ENCODE results near the gene SPINT2. TPM values are rescaled to one million over a fixed set of nuclear protein-coding genes. Genes with fewer than 3 reads are reported as not detected.
"Not testable (repeated sequence)": the region's sequence is repeated elsewhere in the genome, so short reads cannot be mapped to it uniquely, and the experiment has no call there.

SPINT2 gene
- total and polyA plus RNA-seq, 4 donors: 146 to 292 (median 196) TPM

DNA sequence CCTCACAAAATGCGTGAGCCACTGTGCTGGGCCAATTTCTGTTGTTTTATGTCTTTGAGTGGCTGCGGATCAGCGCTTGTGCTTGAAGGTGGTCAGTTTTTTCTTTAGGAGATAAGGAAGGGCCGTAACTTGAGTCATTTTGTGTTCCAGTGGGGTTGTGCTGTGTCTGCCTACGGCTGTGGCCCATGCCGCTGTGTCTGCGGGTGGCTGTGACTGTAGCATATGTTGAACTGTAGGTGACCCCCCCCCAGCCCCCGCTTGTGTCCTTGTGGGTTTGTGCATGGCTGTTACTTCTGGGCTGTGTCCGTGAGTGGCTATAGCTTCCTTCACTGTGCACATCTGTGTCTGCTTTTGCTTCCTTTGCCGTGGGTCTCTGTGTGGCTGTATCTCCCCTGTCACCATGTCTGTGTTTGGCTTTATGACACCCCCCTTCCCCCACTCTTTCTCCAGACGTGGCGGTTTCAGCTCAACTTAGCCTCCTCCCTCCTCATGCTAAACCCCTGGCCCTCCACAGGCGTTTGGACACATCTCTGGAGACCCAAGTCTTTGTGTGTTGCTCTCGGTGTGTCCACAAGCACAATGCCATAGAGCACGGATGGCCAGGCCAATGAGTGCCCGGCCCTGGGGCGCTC lies 8.9 kb upstream of the SPINT2 start:
- no peaks in the 10 kb centered on the region for H3K27me3 ChIP-seq (ENCODE audit: control insufficient read depth in 1 of 2, insufficient read depth in 2 of 2, low read length in 1 of 2)
- H3K4me1 ChIP-seq (ENCODE audit: control insufficient read depth in 1 of 2, insufficient read depth in 2 of 2, low read length in 2 of 2): no peaks in the 10 kb centered on the region
- WGBS, 2 donors: 3 to 5% methylated on average over 17 of the region's 17 CpGs
- H3K36me3 ChIP-seq (ENCODE audit: control insufficient read depth in 1 of 2, insufficient read depth in 2 of 2, low read length in 1 of 2): no peaks in the 10 kb centered on the region
- no peaks in the 10 kb centered on the region for H3K9me3 ChIP-seq (ENCODE audit: control insufficient read depth, low read length)
- intact Hi-C loops (cut with DNase I): loop anchor here (10.0 kb wide), 1 partner anchor 1149 kb away; the partner anchor contains the start of gene ZFP36 (in 2 of the 2)
- ATAC-seq (ENCODE audit: low FRiP score) (no peak), DNase-seq (no peak)
- peak overlapping the region; percentile 70 to 92 for H3K27ac ChIP-seq (ENCODE audit: low read depth in 1 of 2, low read length in 2 of 2)
- peak overlapping the region; percentile 78 to 80 for H3K4me3 ChIP-seq (ENCODE audit: low read length in 2 of 2)

DNA sequence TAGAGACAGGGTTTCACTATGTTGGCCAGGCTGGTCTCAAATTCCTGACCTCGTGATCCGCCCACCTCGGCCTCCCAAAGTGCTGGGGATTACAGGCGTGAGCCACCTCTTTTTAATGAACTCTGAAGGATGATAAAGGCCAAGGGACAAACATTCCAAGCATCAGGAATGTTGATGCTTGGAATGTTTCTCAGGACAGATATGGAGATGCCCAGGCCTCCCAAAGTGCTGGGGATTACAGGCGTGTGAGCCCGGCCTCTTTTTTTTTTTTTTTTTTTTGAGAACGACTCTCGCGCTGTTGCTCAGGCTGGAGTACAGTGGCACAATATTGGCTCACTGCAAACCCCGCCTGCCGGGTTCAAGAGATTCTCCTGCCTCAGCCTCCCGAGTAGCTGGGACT lies 2.4 kb upstream of the SPINT2 start:
- intact Hi-C loops (cut with DNase I); H3K9me3 ChIP-seq (ENCODE audit: control insufficient read depth, low read length); H3K4me1 ChIP-seq (ENCODE audit: control insufficient read depth in 1 of 2, insufficient read depth in 2 of 2, low read length in 2 of 2); H3K4me3 ChIP-seq (ENCODE audit: low read length in 2 of 2); H3K36me3 ChIP-seq (ENCODE audit: control insufficient read depth in 1 of 2, insufficient read depth in 2 of 2, low read length in 1 of 2); H3K27me3 ChIP-seq (ENCODE audit: control insufficient read depth in 1 of 2, insufficient read depth in 2 of 2, low read length in 1 of 2); H3K27ac ChIP-seq (ENCODE audit: low read depth in 1 of 2, low read length in 2 of 2); ATAC-seq (ENCODE audit: low FRiP score); DNase-seq: not testable (repeated sequence)
- 92 to 95% methylated on average over 12 of the region's 12 CpGs for WGBS, 2 donors

DNA sequence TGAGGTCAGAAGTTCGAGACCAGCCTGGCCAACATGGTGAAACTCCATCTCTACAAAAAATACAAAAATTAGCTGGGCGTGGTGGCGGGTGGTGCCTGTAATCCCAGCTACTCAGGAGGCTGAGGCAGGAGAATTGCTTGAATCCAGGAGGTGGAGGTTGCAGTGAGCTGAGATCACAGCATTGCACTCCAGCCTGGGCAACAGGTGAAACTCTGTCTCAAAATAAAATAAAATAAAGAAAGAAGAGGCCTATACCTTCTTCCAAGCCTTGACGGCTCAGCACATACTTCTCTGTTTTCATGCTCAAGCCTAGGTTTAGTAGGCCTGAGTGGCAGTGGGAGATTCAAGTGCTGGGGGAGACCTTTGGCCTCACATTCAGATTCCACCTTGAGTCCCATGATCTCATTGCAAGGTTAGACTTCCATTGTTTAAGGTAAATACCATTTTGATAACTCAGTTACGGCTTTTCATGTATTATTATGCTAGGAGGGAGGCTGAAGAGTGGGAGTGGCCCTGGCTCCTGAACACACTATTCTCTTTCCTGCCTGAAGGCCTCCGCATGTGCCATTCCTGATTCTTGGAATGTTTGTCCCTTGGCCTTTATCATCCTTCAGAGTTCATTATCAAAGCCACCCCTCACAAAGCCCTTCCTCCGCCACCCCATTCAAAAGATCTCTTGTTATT lies 1.6 kb upstream of the SPINT2 start:
- Histone ChIP-seq H3K27ac (ENCODE audit: low read depth in 1 of 2, low read length in 2 of 2) (no peak overlapping the region), H3K4me3 (ENCODE audit: low read length in 2 of 2) (no peak overlapping the region), H3K36me3 (ENCODE audit: control insufficient read depth in 1 of 2, insufficient read depth in 2 of 2, low read length in 1 of 2) (no peaks in the 10 kb centered on the region), H3K9me3 (ENCODE audit: control insufficient read depth, low read length) (no peaks in the 10 kb centered on the region), H3K27me3 (ENCODE audit: control insufficient read depth in 1 of 2, insufficient read depth in 2 of 2, low read length in 1 of 2) (no peaks in the 10 kb centered on the region), H3K4me1 (ENCODE audit: control insufficient read depth in 1 of 2, insufficient read depth in 2 of 2, low read length in 2 of 2) (no peaks in the 10 kb centered on the region)
- WGBS, 2 donors: 92 to 94% methylated on average over 7 of the region's 7 CpGs
- ATAC-seq (ENCODE audit: low FRiP score): no peak
- no peak for DNase-seq
- intact Hi-C loops (cut with DNase I): no loop called here

DNA sequence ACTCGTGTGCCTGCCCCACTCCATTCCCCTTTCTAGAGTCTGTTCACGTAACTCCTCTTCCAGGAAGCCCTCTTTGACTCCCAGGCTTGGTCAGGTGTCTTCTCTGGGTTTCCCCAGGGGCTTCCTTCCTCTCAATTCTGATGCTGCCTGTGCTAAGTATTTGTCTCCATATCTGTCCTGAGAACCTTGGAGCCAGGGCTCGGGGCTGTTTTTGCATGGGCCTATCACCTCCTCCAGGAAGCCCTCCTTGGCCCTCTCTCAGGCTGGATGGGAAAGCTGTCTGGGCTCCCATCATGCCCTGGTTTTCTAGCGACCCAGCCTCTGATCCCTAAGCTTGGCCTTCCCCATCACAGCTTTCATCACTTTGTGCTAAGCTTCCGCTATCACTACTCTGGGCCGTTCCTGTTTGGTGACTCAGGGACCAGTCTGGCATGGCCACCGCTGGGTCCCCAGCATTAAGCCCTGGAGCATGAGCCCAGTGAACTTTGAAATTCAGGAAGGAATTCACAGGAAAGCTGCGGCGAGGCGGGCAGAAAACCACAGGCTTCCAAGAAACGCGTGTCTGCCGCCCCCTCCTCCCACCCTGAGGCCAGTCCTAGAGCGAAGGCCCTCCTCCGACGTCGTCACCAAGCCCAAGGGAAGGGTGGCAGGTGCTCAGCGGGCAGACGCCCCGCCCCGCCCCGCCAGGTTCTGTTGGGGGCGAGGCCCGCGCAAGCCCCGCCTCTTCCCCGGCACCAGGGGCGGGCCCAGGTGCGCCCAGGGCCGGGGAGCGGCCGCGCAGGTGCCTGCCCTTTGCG lies 486 bp upstream of the SPINT2 start:
- H3K36me3 ChIP-seq (ENCODE audit: control insufficient read depth in 1 of 2, insufficient read depth in 2 of 2, low read length in 1 of 2): no peaks in the 10 kb centered on the region
- intact Hi-C loops (cut with DNase I): loop anchor here in 1 of 2 donors (2.0 kb wide), 1 partner anchor 15 kb away; no protein-coding TSS in a partner anchor
- H3K27ac ChIP-seq (ENCODE audit: low read depth in 1 of 2, low read length in 2 of 2): peak overlapping the region; percentile 91 to 95
- WGBS, 2 donors: 7 to 14% methylated on average over 15 to 34 of the region's 34 CpGs
- ATAC-seq (ENCODE audit: low FRiP score) (peak; percentile 71), DNase-seq (peak; percentile 84 to 86)
- H3K4me3 ChIP-seq (ENCODE audit: low read length in 2 of 2): peak overlapping the region; percentile 43 to 59
- peaks cover 0 to 3% of the 10 kb centered on the region in 2 donors for H3K4me1 ChIP-seq (ENCODE audit: control insufficient read depth in 1 of 2, insufficient read depth in 2 of 2, low read length in 2 of 2)
- no peaks in the 10 kb centered on the region for H3K9me3 ChIP-seq (ENCODE audit: control insufficient read depth, low read length)
- H3K27me3 ChIP-seq (ENCODE audit: control insufficient read depth in 1 of 2, insufficient read depth in 2 of 2, low read length in 1 of 2): no peaks in the 10 kb centered on the region

DNA sequence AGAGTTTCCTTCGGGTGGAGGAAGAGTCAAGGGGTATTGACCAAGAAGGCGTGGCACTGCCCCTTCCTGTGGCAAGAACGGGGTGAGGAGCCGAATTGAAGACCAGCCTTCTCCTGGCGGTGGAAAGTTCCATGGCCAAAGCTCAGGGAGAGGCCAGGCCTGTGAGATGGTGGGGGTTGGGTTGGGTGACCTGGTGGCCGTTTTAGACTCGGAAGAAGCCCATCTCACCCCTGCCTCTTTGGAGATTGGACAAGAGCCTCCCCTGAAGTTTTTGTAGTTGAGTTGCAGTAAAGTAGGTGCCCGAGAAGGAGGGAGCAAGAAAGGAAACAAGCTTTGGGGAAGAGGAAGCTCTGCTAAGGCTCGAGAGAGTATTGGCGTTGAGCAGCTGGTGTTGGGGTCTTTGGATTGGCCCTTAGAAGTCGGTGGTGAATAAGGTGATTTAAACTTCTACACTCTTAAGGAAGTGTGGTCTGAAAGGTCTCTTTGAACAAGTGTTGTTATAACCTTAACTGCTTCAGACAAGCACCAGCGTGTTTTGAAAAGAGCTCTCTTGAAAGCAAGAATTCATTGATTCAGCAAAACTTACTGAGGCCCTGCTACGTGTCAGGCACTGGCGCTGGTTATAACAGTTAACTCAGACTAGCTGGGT lies 964 bp downstream of the SPINT2 start:
- intact Hi-C loops (cut with DNase I): loop anchor here (2.0 to 5.0 kb wide), 3 partner anchors 13 to 57 kb away; partner anchors contain the start of genes KCNK6 (in 1 of the 2) and YIF1B (in 1 of the 2)
- H3K4me1 ChIP-seq (ENCODE audit: control insufficient read depth in 1 of 2, insufficient read depth in 2 of 2, low read length in 2 of 2): peaks cover 1 to 6% of the 10 kb centered on the region in 2 donors
- H3K27me3 ChIP-seq (ENCODE audit: control insufficient read depth in 1 of 2, insufficient read depth in 2 of 2, low read length in 1 of 2): no peaks in the 10 kb centered on the region
- peak overlapping the region; percentile 43 to 59 for H3K4me3 ChIP-seq (ENCODE audit: low read length in 2 of 2)
- H3K36me3 ChIP-seq (ENCODE audit: control insufficient read depth in 1 of 2, insufficient read depth in 2 of 2, low read length in 1 of 2): no peaks in the 10 kb centered on the region
- no peaks in the 10 kb centered on the region for H3K9me3 ChIP-seq (ENCODE audit: control insufficient read depth, low read length)
- DNase-seq (peak in 1 of 2 donors; percentile 75), ATAC-seq (ENCODE audit: low FRiP score) (no peak)
- WGBS, 2 donors: 13 to 18% methylated on average over 14 of the region's 14 CpGs
- peak overlapping the region; percentile 91 to 95 for H3K27ac ChIP-seq (ENCODE audit: low read depth in 1 of 2, low read length in 2 of 2)

DNA sequence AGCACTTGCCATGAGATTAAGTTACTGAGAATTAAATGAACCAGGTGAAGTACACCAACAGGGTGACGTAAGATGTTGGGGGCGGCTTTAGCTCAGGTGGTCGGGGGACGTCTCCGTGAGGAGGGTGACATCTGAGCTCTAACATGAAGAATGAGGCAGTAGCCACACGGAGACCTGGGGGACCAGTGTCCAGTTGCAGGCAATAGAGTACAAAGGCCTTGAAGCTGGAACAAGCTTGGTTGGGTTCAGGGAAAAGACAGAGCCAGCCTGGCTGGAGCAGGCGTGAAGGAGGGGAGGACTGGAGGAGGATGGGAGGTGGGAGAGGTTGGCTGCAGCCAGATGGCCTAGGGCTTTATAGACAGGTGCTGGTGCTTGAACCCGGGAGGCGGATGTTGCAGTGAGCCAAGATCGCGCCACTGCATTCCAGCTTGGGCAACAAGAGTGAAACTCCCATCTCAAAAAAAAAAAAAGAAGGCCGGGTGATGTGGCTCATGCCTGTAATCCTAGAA lies 1.6 kb downstream of the SPINT2 start:
- 53 to 65% methylated on average over 12 of the region's 12 CpGs for WGBS, 2 donors
- peaks cover 5 to 9% of the 10 kb centered on the region in 2 donors for H3K4me1 ChIP-seq (ENCODE audit: control insufficient read depth in 1 of 2, insufficient read depth in 2 of 2, low read length in 2 of 2)
- intact Hi-C loops (cut with DNase I): loop anchor here (2.0 to 5.0 kb wide), 3 partner anchors 13 to 56 kb away; partner anchors contain the start of genes KCNK6 (in 1 of the 2) and YIF1B (in 1 of the 2)
- DNase-seq (no peak), ATAC-seq (ENCODE audit: low FRiP score) (no peak)
- H3K27me3 ChIP-seq (ENCODE audit: control insufficient read depth in 1 of 2, insufficient read depth in 2 of 2, low read length in 1 of 2): no peaks in the 10 kb centered on the region
- peak overlapping the region; percentile 87 to 95 for H3K27ac ChIP-seq (ENCODE audit: low read depth in 1 of 2, low read length in 2 of 2)
- no peaks in the 10 kb centered on the region for H3K36me3 ChIP-seq (ENCODE audit: control insufficient read depth in 1 of 2, insufficient read depth in 2 of 2, low read length in 1 of 2)
- peak overlapping the region in 1 of 2 donors; percentile 11 for H3K4me3 ChIP-seq (ENCODE audit: low read length in 2 of 2)
- no peaks in the 10 kb centered on the region for H3K9me3 ChIP-seq (ENCODE audit: control insufficient read depth, low read length)

DNA sequence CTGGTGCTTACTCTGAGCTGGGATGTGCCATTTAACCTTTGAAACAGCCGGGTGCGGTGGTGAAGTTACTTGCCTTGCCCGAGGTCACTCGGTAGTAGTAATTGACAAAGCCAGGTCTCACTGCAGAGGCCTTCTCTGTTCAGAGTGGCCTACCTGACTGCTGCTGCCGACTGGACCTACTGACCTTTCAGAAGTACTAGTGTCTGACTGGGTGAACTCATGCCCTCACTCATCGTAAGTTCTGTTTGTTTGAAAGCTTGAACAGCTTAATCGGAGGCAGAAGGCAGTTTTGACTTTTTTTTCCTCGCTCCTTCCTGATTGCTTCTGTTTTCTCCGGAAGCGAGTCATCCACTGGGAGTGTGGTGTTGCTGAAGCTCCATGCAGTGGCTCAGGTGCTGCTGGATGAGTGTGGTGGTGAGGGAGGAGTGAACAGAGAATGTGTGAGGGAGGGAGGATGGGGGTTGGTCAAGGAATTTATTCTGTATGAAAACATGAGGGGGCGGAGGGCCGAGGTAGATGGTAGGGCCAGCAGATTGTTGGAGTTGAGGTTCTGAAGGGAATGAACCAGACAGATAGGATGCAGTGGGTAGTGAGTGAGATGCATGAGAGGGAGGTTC lies 2.7 kb downstream of the SPINT2 start:
- WGBS, 2 donors: 32 to 36% methylated on average over 12 of the region's 12 CpGs
- Histone ChIP-seq H3K27ac (ENCODE audit: low read depth in 1 of 2, low read length in 2 of 2) (peak overlapping the region; percentile 3 to 95), H3K4me1 (ENCODE audit: control insufficient read depth in 1 of 2, insufficient read depth in 2 of 2, low read length in 2 of 2) (peaks cover 5 to 9% of the 10 kb centered on the region in 2 donors), H3K4me3 (ENCODE audit: low read length in 2 of 2) (no peak overlapping the region), H3K9me3 (ENCODE audit: control insufficient read depth, low read length) (no peaks in the 10 kb centered on the region), H3K36me3 (ENCODE audit: control insufficient read depth in 1 of 2, insufficient read depth in 2 of 2, low read length in 1 of 2) (no peaks in the 10 kb centered on the region), H3K27me3 (ENCODE audit: control insufficient read depth in 1 of 2, insufficient read depth in 2 of 2, low read length in 1 of 2) (no peaks in the 10 kb centered on the region)
- ATAC-seq (ENCODE audit: low FRiP score) (no peak), DNase-seq (no peak)
- intact Hi-C loops (cut with DNase I): loop anchor here (5.0 kb wide), 2 partner anchors 50 to 55 kb away; partner anchors contain the start of genes KCNK6 (in 1 of the 2) and YIF1B (in 1 of the 2)

Data from aorta (tissue), 5 donors.